Left colon (tissue), 2 donors: ENCODE data around the gene PARP15. TPM values are rescaled to one million over a fixed set of nuclear protein-coding genes. Genes with fewer than 3 reads are reported as not detected.
"Not testable (repeated sequence)": the region's sequence is repeated elsewhere in the genome, so short reads cannot be mapped to it uniquely, and the experiment has no call there.

Experiments
- ATAC-seq: fragments of 200-7000 bp; cut with Tn5 transposase; one replicate; pipeline ENCODE4 v1.9.1; 2020; ENCODE audit warnings: mild to moderate bottlenecking, moderate library complexity
- DNase-seq, 2 donors: peaks; one replicate each; pipeline ENCODE4 v3.0.0-alpha.2; 2020
- intact Hi-C, 2 donors: fragments of 100-400 bp; cut with DNase I in 1 of 2; cut with micrococcal nuclease in 1 of 2; formaldehyde crosslinking; loops; one replicate each; pipeline versions ENCODE4 v1.11.2 to v1.14.0; 2022; cut with DNase I, micrococcal nuclease
- total RNA-seq, 2 donors: library from RNA; stranded (reverse); fragmentation: NEBNext Ultra II Directional; extraction: Animal tissue kit (Norgen Biotek cat#: 25700); gene quantifications; one replicate each; pipeline ENCODE4 v1.2.1, GENCODE V29; 2021
- donor health status: DM: no; HTN: no; CAD: no.
- donor health status: DM: yes; HTN: yes; CAD: no.

PARP15 gene
- total RNA-seq, 2 donors from 2014 or later = 0.70 to 1.4 TPM

GRCh38 chr3:122646146-122646988 is 68.9 kb downstream of the PARP15 start:
- ATAC-seq (no peak), DNase-seq (no peak)
- intact Hi-C loops = no loop called here

GRCh38 chr3:122651233-122651907 is 73.9 kb downstream of the PARP15 start:
- intact Hi-C loops, DNase-seq, ATAC-seq: not testable (repeated sequence)

GRCh38 chr3:122651962-122652361 is 74.5 kb downstream of the PARP15 start:
- DNase-seq, ATAC-seq, intact Hi-C loops: not testable (repeated sequence)

- DNase-seq, ATAC-seq, intact Hi-C loops: not testable (repeated sequence)
Measured at GRCh38 chr3:122658336-122658735, 80.9 kb downstream of the PARP15 start.

GRCh38 chr3:122660297-122660974 is 83.0 kb downstream of the PARP15 start:
- intact Hi-C loops = no loop called here
- ATAC-seq = no peak

GRCh38 chr3:122661633-122662032 is 84.2 kb downstream of the PARP15 start:
- DNase-seq = no peak
- intact Hi-C loops = no loop called here
- no peak for ATAC-seq

More at GRCh38 chr3:122660297-122660974, 83.0 kb downstream of the PARP15 start:
- no peak for DNase-seq

GRCh38 chr3:122662505-122662904 is 85.1 kb downstream of the PARP15 start:
- no peak for ATAC-seq
- intact Hi-C loops = no loop called here
- DNase-seq = no peak

- no peak for ATAC-seq
- DNase-seq = no peak
- intact Hi-C loops = no loop called here
Measured at GRCh38 chr3:122665226-122665786, 87.9 kb downstream of the PARP15 start.

GRCh38 chr3:122665881-122666280 is 88.4 kb downstream of the PARP15 start:
- intact Hi-C loops = no loop called here
- ATAC-seq (no peak), DNase-seq (no peak)

- ATAC-seq = peak; percentile 99
- no peak for DNase-seq
- intact Hi-C loops = no loop called here
Measured at GRCh38 chr3:122668930-122669730, 91.7 kb downstream of the PARP15 start.

GRCh38 chr3:122671553-122671952 is 94.1 kb downstream of the PARP15 start:
- ATAC-seq (no peak), DNase-seq (no peak)
- intact Hi-C loops = loop anchor here in 1 of 2 donors (10.0 kb wide), 1 partner anchor 277 kb away; no protein-coding TSS in a partner anchor

GRCh38 chr3:122674339-122674738 is 96.9 kb downstream of the PARP15 start:
- no peak for ATAC-seq
- no peak for DNase-seq
- intact Hi-C loops = loop anchor here in 1 of 2 donors (10.0 kb wide), 1 partner anchor 280 kb away; no protein-coding TSS in a partner anchor

GRCh38 chr3:122676759-122677158 is 99.3 kb downstream of the PARP15 start:
- no peak for DNase-seq
- intact Hi-C loops = loop anchor here in 1 of 2 donors (10.0 kb wide), 1 partner anchor 282 kb away; no protein-coding TSS in a partner anchor
- no peak for ATAC-seq

GRCh38 chr3:122677216-122677615 is 99.8 kb downstream of the PARP15 start:
- intact Hi-C loops = loop anchor here in 1 of 2 donors (10.0 kb wide), 1 partner anchor 282 kb away; no protein-coding TSS in a partner anchor
- DNase-seq (no peak), ATAC-seq (no peak)

- intact Hi-C loops = loop anchor here in 1 of 2 donors (10.0 kb wide), 1 partner anchor 284 kb away; no protein-coding TSS in a partner anchor
- ATAC-seq = no peak
- DNase-seq = no peak
Measured at GRCh38 chr3:122678506-122678905, 101.1 kb downstream of the PARP15 start.

GRCh38 chr3:122679085-122679881 is 101.8 kb downstream of the PARP15 start:
- intact Hi-C loops = loop anchor here in 1 of 2 donors (10.0 kb wide), 1 partner anchor 284 kb away; no protein-coding TSS in a partner anchor
- ATAC-seq (peak; percentile 61), DNase-seq (peak; percentile 77 to 89)

GRCh38 chr3:122679882-122680474 is 102.5 kb downstream of the PARP15 start:
- ATAC-seq = peak; percentile 64
- peak; percentile 34 to 56 for DNase-seq
- intact Hi-C loops = loop anchor here in 1 of 2 donors (5.0 to 10.0 kb wide), 2 partner anchors 118 to 285 kb away; partner anchors contain the start of genes DTX3L and PARP9
